Adrenal gland (tissue), 12 donors: ENCODE measurements around the gene GALNT18. TPM values are rescaled to one million over a fixed set of nuclear protein-coding genes. Genes with fewer than 3 reads are reported as not detected.

Experiments used
- DNase-seq, 7 donors: peaks; one replicate each; pipeline ENCODE4 v3.0.0-alpha.2; 2019 to 2020
- H3K27ac ChIP-seq, 5 donors: fragments of 200-600 bp; sonication (generic) in 4 of 5; 1 replicate in 3 of 5; 2 replicates in 2 of 5; pipeline versions ENCODE4 v1.5.1 to v1.8.0; 2016 to 2020; ENCODE audit warnings: mild to moderate bottlenecking in 1 of 5
- H3K27me3 ChIP-seq: fragments of 200-600 bp; 2 replicates; pipeline ENCODE4 v1.8.0; 2021
- H3K36me3 ChIP-seq, 2 donors: fragments of 200-600 bp; replicated peaks in 1 of 2; 1 replicate in 1 of 2; 2 replicates in 1 of 2; pipeline versions ENCODE4 v1.5.1 to v1.8.0; 2018 to 2022
- H3K4me1 ChIP-seq, 2 donors: fragments of 200-600 bp; replicated peaks in 1 of 2; 1 replicate in 1 of 2; 2 replicates in 1 of 2; pipeline versions ENCODE4 v1.5.1 to v1.8.0; 2018 to 2021
- H3K4me3 ChIP-seq, 4 donors: fragments of 200-600 bp; sonication (generic) in 3 of 4; one replicate each; pipeline ENCODE4 v1.5.1; 2016 to 2018
- H3K9me3 ChIP-seq, 3 donors: fragments of 200-600 bp; sonication (generic) in 1 of 3; replicated peaks in 1 of 3; 1 replicate in 2 of 3; 2 replicates in 1 of 3; pipeline versions ENCODE4 v1.5.1 to v1.8.0; 2016 to 2021
- CTCF ChIP-seq, 6 experiments: fragments of 450-650 bp in 4 of 6; fragments of 200-600 bp in 2 of 6; sonication (generic) in 1 of 6; IDR thresholded peaks; 1 replicate in 5 of 6; 2 replicates in 1 of 6; pipeline versions ENCODE4 v1.5.1 to v1.8.0; 2016 to 2021; ENCODE audit warnings: antibody characterized with exemption in 6 of 6, mild to moderate bottlenecking in 2 of 6, moderate library complexity in 1 of 6
- POLR2A ChIP-seq, 2 donors: fragments of 450-650 bp; IDR thresholded peaks; one replicate each; pipeline ENCODE4 v1.6.1; 2017; ENCODE audit warnings: antibody characterized with exemption in 2 of 2, mild to moderate bottlenecking in 2 of 2, moderate library complexity in 1 of 2
- WGBS, 4 donors: extraction: QIAGEN DNeasy Blood & Tissue Kit in 2 of 4; methylation state at CpG; one replicate each; pipeline versions ENCODE4 v1.1.5 to v1.1.7; 2013 to 2017; 5-methylcytosine and 5-hydroxymethylcytosine counted together
- intact Hi-C, 2 donors: fragments of 100-400 bp; cut with DNase I; formaldehyde crosslinking; loops; one replicate each; pipeline versions ENCODE4 v1.14.1 to v1.15.0; 2022 to 2023
- polyA plus RNA-seq, 3 donors: library from polyadenylated mRNA; stranded (reverse); fragments of 200-250 nt in 2 of 3; fragments of 350-450 nt in 1 of 3; fragmentation: Illumina TruSeq in 1 of 3; extraction: RNeasy Lipid Tissue Mini Kit (QIAGEN cat#74804) in 1 of 3; gene quantifications; one replicate each; pipeline ENCODE4 v1.2.3, GENCODE V29; 2013 to 2014
- total RNA-seq, 9 donors: library from RNA; depleted of rRNA in 4 of 9; stranded (reverse); fragments of >200 nt in 4 of 9; fragments of 120-200 nt in 1 of 9; fragmentation: NEBNext Ultra II Directional in 1 of 9; extraction: Animal tissue kit (Norgen Biotek cat#: 25700) in 1 of 9; gene quantifications; one replicate each; pipeline versions ENCODE4 v1.1.0 to v1.2.4, GENCODE V29; 2013 to 2023
- donor health status: healthy with polysubstance abuse.
- donor health status: Bipolar disorder and iron deficiency.
- donor health status: DM: yes; HTN: yes; CAD: no.
- donor health status: DM: no; HTN: no; CAD: no.
- donor health status: DM: no; HTN: no; CAD: no.
- donor health status: DM: yes; HTN: yes; CAD: no.

GALNT18 gene
- total and polyA plus RNA-seq, 12 donors = 1.4 to 15.1 (median 6.4) TPM

- peaks cover 7% of the 10 kb centered on the region in 2 donors for H3K4me1 ChIP-seq
- no peaks in the 10 kb centered on the region for H3K36me3 ChIP-seq
- intact Hi-C loops = no loop called here
- no peak overlapping the region for H3K4me3 ChIP-seq
- DNase-seq = peak in 3 of 7 donors; percentile 22 to 43 (median 41)
- H3K9me3 ChIP-seq = no peaks in the 10 kb centered on the region
- no peak for TF ChIP-seq CTCF (IDR thresholded peaks at IDR 0.05)
- no peak for TF ChIP-seq POLR2A (IDR thresholded peaks at IDR 0.05)
- 74 to 84% (median 76%) methylated on average over 4 of the region's 4 CpGs for WGBS, 4 donors
- H3K27ac ChIP-seq = no peak overlapping the region
- no peaks in the 10 kb centered on the region for H3K27me3 ChIP-seq
Observed at GRCh38 chr11:11318961-11319360, 302.8 kb downstream of the GALNT18 start.

- WGBS, 4 donors = 87 to 91% (median 89%) methylated on average over 7 of the region's 7 CpGs
Observed at GRCh38 chr11:11318461-11318860, 303.3 kb downstream of the GALNT18 start.

GRCh38 chr11:11316651-11317230 lies 305.1 kb downstream of the GALNT18 start:
- intact Hi-C loops = no loop called here
- DNase-seq = no peak
- WGBS, 4 donors = 87 to 94% (median 91%) methylated on average over 3 of the region's 3 CpGs
- TF ChIP-seq CTCF (IDR thresholded peaks at IDR 0.05) (no peak), POLR2A (IDR thresholded peaks at IDR 0.05) (no peak)
- H3K4me1 ChIP-seq = peaks cover 17 to 18% of the 10 kb centered on the region in 2 donors
- H3K27me3 ChIP-seq = no peaks in the 10 kb centered on the region
- H3K4me3 ChIP-seq = no peak overlapping the region
- no peaks in the 10 kb centered on the region for H3K36me3 ChIP-seq
- H3K27ac ChIP-seq = no peak overlapping the region
- no peaks in the 10 kb centered on the region for H3K9me3 ChIP-seq

More at GRCh38 chr11:11318461-11318860, 303.3 kb downstream of the GALNT18 start:
- Histone ChIP-seq H3K27me3 (no peaks in the 10 kb centered on the region), H3K4me3 (no peak overlapping the region), H3K36me3 (no peaks in the 10 kb centered on the region), H3K9me3 (no peaks in the 10 kb centered on the region), H3K4me1 (peaks cover 12% of the 10 kb centered on the region in 2 donors), H3K27ac (no peak overlapping the region)
- TF ChIP-seq POLR2A (IDR thresholded peaks at IDR 0.05) = no peak
- no peak for TF ChIP-seq CTCF (IDR thresholded peaks at IDR 0.05)
- DNase-seq = no peak
- intact Hi-C loops = no loop called here

- intact Hi-C loops = no loop called here
- WGBS, 4 donors = 31 to 37% (median 33%) methylated on average over 5 to 6 of the region's 6 CpGs
- Histone ChIP-seq H3K9me3 (no peaks in the 10 kb centered on the region), H3K36me3 (no peaks in the 10 kb centered on the region), H3K27ac (peak overlapping the region in 3 of 5 donors; percentile 2 to 34 (median 24)), H3K4me1 (peaks cover 17 to 18% of the 10 kb centered on the region in 2 donors), H3K4me3 (no peak overlapping the region), H3K27me3 (no peaks in the 10 kb centered on the region)
- DNase-seq = peak; percentile 47 to 76 (median 57)
- TF ChIP-seq POLR2A (IDR thresholded peaks at IDR 0.05) (no peak), CTCF (IDR thresholded peaks at IDR 0.05) (no peak)
Observed at GRCh38 chr11:11313902-11314692, 307.7 kb downstream of the GALNT18 start.
